T47D (cell line): Measurements from ENCODE around the gene FBXL19.

Experiments used
- DNase-seq, 2 experiments: peaks; one replicate each; pipeline versions ENCODE4 v3.0.0 to v3.0.0-alpha.2; 2011 to 2012; ENCODE audit warnings: low read depth in 1 of 2, low spot score in 1 of 2
- JUND ChIP-seq: IDR thresholded peaks from 2 replicates; pipeline ENCODE4 v1.6.1; 2012; ENCODE audit warnings: low read depth
- in situ Hi-C: cut with HindIII; loops from 2 replicates; pipeline ENCODE4 v1.10.0; 2016; ENCODE audit warnings: low sequenced_read_pairs, low pct_unique_long_range_greater_than_20kb

Gene FBXL19

DNA sequence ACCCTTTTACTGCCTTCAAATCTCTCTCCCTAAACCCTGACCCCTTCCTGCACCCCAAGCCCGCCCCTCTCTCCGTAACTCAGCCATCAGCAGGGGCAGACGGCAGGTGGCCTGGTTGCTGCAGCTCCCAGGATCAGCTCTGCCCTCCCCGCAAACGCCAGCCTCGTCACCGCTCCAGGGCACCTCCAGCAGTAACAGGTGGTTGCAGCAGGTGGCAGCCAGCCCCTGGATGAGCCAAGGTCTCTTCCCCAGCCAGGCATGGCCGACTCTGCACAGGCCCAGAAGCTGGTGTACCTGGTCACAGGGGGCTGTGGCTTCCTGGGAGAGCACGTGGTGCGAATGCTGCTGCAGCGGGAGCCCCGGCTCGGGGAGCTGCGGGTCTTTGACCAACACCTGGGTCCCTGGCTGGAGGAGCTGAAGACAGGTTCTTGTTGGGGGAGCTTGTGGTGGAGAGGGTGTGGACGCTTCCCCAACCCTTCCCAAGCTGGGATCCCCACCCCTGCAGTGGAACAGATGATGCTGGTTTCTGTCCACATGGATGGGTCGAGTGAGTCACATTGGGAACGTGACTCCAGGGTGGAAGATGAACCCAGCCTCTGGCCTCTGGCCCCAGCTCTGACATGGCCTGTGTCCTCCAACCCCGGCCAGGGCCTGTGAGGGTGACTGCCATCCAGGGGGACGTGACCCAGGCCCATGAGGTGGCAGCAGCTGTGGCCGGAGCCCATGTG, 62.2 kb downstream of the FBXL19 start:
- TF ChIP-seq JUND = no peak
- DNase-seq = peak; percentile 91 to 97
- in situ Hi-C loops = no loop called here

GRCh38 chr16:30986129-30986991, 63.0 kb downstream of the FBXL19 start:
- in situ Hi-C loops = no loop called here
- no peak for TF ChIP-seq JUND
- DNase-seq = no peak

- DNase-seq = no peak
- no peak for TF ChIP-seq JUND
- in situ Hi-C loops = no loop called here
Measured at GRCh38 chr16:30987581-30988190, 64.3 kb downstream of the FBXL19 start.

- no peak for TF ChIP-seq JUND
- in situ Hi-C loops = no loop called here
- no peak for DNase-seq
Measured at GRCh38 chr16:30989469-30990047, 66.2 kb downstream of the FBXL19 start.

DNA sequence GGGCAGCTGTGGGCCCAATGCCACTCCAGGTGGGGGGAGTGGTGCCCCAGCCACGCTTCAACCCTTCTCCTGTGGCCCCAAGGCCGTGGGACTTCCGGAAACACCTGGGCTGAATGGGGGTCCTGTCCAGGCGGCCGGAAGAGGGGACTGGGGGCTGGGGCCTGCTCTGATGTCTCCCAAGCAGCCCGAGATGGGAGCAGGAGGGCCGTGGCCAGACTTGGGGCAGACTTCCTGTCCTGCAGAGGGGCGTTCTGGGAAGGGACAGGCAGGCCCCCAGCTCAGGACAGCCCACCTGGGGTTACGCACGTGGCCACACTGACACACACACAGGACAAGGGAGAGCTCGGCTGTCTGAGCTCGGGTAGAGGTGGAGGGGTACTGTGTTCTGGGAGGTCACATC, 66.7 kb downstream of the FBXL19 start:
- no peak for TF ChIP-seq JUND
- in situ Hi-C loops = no loop called here
- DNase-seq = no peak

- in situ Hi-C loops = no loop called here
Measured at GRCh38 chr16:30991052-30991451, 67.7 kb downstream of the FBXL19 start.

GRCh38 chr16:30992276-30992780, 69.0 kb downstream of the FBXL19 start:
- in situ Hi-C loops = no loop called here
- DNase-seq = no peak

More at GRCh38 chr16:30991052-30991451, 67.7 kb downstream of the FBXL19 start:
- no peak for TF ChIP-seq JUND
- no peak for DNase-seq

GRCh38 chr16:30992931-30993816, 69.8 kb downstream of the FBXL19 start:
- TF ChIP-seq JUND = no peak
- in situ Hi-C loops = no loop called here
- DNase-seq = no peak

More at GRCh38 chr16:30992276-30992780, 69.0 kb downstream of the FBXL19 start:
- TF ChIP-seq JUND = no peak

DNA sequence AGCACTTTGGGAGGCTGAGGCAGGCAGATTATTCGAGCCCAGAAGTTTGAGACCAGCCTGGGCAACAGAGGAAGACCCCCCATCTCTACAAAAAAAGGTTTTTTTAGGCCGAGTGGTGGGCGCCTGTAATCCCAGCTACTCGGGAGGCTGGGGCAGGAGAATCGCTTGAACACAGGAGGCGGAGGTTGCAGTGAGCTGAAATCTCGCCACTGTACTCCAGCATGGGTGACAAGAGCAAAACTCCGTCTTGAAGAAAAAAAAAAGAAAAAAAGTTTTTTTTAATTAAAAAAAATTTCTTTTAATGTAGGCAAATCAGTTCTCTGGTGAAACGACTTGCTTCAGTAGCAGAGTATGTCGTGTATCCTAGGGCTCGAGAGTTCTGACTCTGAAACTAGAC, 72.6 kb downstream of the FBXL19 start:
- no peak for TF ChIP-seq JUND
- no peak for DNase-seq
- in situ Hi-C loops = no loop called here

DNA sequence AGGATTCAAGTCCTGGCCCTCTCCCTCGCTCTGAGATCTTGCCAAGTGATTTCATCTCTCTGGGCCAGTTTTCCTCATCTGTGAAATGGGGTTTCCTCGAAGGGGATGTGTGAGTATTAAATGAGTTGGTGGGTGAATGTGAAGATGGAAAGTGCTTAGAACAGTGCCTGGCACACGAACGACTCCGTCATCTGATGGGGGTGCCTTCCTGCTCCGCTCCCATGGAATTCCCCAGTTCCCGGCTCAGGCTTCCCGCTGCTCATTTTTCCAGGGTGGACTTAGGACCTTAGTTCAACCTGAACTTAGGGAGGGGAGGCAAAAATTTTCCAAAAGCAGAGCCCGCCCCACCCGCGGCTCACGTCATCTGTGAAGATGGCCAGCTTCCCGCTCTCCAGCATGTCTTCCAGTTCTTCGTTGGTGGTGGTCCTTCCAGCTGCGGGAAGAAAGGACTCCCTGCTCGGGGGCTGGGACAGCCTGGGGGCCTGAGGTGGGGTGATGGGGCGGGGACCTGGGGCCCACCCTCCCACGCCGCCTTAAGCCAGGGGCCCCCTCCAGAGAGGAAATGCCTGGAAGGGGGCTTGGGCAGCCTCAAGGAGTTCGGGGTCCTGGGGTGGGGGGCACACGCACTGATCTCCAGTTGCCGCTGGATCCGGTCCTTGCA, 73.1 kb downstream of the FBXL19 start:
- in situ Hi-C loops = no loop called here
- no peak for TF ChIP-seq JUND
- DNase-seq = no peak
